ENCODE measurements around the gene PLEKHA7.
"Not testable (repeated sequence)": the region's sequence is repeated elsewhere in the genome, so short reads cannot be mapped to it uniquely, and the experiment has no call there.

Gene PLEKHA7

GRCh38 chr11:16876053-16876752 is 138.0 kb downstream of the PLEKHA7 start:
- Mint-ChIP-seq H3K9me3 (no peaks in the 10 kb centered on the region), H3K4me3 (no peak overlapping the region), H3K27ac (peak overlapping the region; percentile 19), H3K36me3 (no peaks in the 10 kb centered on the region), H3K27me3 (peaks cover 2% of the 10 kb centered on the region), H3K4me1 (no peaks in the 10 kb centered on the region)

DNA sequence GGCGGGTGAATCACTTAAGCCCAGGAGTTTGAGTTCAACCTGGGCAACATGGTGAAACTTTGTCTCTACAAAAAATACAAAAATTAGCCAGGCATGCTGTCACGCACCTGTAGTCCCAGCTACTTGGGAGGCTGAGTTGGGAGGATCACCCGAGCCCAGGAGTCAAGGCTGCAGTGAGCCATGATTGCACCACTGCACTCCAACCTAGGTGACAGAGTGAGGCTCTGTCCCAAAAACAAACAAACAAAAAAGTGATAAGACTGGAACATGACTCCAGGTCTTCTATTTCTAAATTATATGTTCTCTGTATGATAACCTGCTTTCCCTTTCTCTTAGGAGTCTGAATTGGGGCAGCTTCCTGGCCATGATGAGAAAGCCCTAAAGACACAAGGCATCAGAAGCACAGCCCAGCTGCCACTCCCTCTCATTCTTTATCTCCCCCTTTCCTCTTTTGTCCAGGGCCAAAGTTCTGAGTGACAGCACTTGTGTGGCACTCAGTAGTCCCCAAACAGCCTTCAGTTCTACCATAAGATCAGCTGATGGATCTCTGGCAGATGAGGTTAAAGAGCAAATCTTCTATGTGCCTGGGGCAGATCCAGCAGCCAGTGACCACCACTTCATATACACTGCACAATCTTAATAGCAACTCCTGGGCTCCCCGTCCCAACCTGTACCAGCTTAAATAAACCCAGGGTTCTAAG is 139.8 kb downstream of the PLEKHA7 start:
- no peaks in the 10 kb centered on the region for H3K9me3 Mint-ChIP-seq
- no peak overlapping the region for H3K4me3 Mint-ChIP-seq
- H3K36me3 Mint-ChIP-seq: peaks cover under 1% of the 10 kb centered on the region
- no peak overlapping the region for H3K27ac Mint-ChIP-seq
- peaks cover 2% of the 10 kb centered on the region for H3K27me3 Mint-ChIP-seq
- no peaks in the 10 kb centered on the region for H3K4me1 Mint-ChIP-seq

- Mint-ChIP-seq H3K4me3 (no peak overlapping the region), H3K9me3 (no peaks in the 10 kb centered on the region), H3K27ac (no peak overlapping the region), H3K4me1 (no peaks in the 10 kb centered on the region), H3K36me3 (peaks cover 2% of the 10 kb centered on the region), H3K27me3 (peaks cover 2% of the 10 kb centered on the region)
Measured at GRCh38 chr11:16873289-16873688, 140.9 kb downstream of the PLEKHA7 start.

DNA sequence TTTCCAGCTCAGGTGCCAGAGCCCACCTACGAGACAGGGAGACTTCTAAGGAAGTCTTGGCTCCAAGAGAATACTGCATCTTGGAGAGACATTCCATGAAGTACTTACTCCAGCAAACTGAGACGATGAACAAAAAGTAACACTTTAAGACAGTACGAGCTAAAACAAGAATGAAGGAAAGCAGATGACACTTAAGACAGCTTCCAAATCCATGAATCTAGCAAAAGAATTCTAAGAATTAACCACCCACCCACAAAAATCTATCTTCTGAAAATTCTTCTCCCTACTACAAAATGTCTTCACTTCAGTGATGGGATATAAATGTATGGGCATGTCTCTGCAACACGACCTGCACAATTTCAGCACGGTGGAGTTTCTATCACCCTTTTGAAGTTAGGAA is 142.8 kb downstream of the PLEKHA7 start:
- H3K9me3 Mint-ChIP-seq: no peaks in the 10 kb centered on the region
- no peak overlapping the region for H3K27ac Mint-ChIP-seq
- H3K27me3 Mint-ChIP-seq: peaks cover 2% of the 10 kb centered on the region
- H3K36me3 Mint-ChIP-seq: peaks cover 2% of the 10 kb centered on the region
- H3K4me3 Mint-ChIP-seq: no peak overlapping the region
- H3K4me1 Mint-ChIP-seq: peaks cover 7% of the 10 kb centered on the region

DNA sequence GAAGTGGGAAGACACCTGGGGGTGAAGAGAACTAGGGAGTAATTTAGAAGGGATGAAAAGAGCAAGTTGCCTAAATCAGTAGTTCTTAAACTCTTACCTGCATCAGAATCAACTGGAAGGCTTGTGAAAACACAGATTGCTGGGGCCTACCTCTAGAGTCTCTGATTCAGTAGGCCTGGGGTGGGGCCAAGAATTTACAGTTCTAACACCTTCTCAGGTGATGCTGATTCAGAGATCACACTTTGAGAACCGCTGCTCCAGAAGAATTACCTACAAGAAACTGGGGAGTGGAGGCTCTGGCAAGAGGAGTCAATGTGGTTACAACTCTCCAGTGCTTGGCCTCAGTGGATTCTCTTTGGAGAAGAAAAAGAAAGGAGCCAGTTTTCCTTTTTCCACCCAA is 147.1 kb downstream of the PLEKHA7 start:
- H3K27ac Mint-ChIP-seq: no peak overlapping the region
- peaks cover 7% of the 10 kb centered on the region for H3K36me3 Mint-ChIP-seq
- no peaks in the 10 kb centered on the region for H3K9me3 Mint-ChIP-seq
- no peak overlapping the region for H3K4me3 Mint-ChIP-seq
- peaks cover 14% of the 10 kb centered on the region for H3K4me1 Mint-ChIP-seq
- no peaks in the 10 kb centered on the region for H3K27me3 Mint-ChIP-seq

DNA sequence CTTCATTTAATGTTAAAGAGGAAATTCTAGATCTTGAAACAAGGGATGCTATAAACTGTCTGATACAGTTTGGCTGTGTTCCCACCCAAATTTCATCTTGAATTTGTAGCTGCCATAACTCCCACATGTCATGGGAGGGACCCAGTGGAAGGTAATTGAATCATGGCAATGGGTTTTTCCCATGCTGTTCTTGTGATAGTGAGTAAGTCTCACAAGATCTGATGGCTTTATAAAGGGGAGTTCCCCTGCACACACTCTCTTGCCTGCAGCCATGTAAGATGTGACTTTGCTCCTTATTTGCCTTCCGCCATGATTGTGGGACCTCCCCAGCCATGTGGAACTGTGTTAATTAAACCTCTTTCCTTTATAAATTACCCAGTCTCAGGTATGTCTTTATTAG is 149.8 kb downstream of the PLEKHA7 start:
- H3K4me3 Mint-ChIP-seq, H3K9me3 Mint-ChIP-seq, H3K27me3 Mint-ChIP-seq, H3K36me3 Mint-ChIP-seq: not testable (repeated sequence)
- Mint-ChIP-seq H3K27ac (peak overlapping the region; percentile 69), H3K4me1 (peaks cover 14% of the 10 kb centered on the region)

DNA sequence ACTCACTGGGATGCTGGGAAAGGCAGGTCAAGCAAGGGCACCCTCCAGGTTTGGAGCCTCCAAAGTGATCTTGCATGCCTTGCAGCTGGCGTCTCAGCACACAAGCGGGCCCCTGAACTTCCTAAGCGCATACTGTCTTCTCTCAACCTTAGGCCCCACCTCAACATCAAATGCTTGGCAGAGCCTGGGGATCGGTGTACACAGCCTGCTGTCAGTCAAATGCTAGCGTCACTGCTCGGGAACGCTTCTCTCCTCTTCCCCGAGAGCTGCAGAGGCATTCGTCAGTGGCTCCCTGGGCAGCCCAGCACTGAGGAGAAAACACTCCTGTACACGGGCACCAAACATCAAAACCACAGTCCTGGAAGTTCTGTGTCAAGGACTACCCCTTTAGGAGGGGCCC is 150.8 kb downstream of the PLEKHA7 start:
- no peak overlapping the region for H3K4me3 Mint-ChIP-seq
- no peak overlapping the region for H3K27ac Mint-ChIP-seq
- no peaks in the 10 kb centered on the region for H3K27me3 Mint-ChIP-seq
- peaks cover 14% of the 10 kb centered on the region for H3K4me1 Mint-ChIP-seq
- peaks cover 5% of the 10 kb centered on the region for H3K36me3 Mint-ChIP-seq
- no peaks in the 10 kb centered on the region for H3K9me3 Mint-ChIP-seq

- no peaks in the 10 kb centered on the region for H3K9me3 Mint-ChIP-seq
- H3K27me3 Mint-ChIP-seq: no peaks in the 10 kb centered on the region
- peaks cover 5% of the 10 kb centered on the region for H3K36me3 Mint-ChIP-seq
- no peak overlapping the region for H3K4me3 Mint-ChIP-seq
- H3K27ac Mint-ChIP-seq: no peak overlapping the region
- H3K4me1 Mint-ChIP-seq: peaks cover 12% of the 10 kb centered on the region
Measured at GRCh38 chr11:16862726-16863125, 151.5 kb downstream of the PLEKHA7 start.

DNA sequence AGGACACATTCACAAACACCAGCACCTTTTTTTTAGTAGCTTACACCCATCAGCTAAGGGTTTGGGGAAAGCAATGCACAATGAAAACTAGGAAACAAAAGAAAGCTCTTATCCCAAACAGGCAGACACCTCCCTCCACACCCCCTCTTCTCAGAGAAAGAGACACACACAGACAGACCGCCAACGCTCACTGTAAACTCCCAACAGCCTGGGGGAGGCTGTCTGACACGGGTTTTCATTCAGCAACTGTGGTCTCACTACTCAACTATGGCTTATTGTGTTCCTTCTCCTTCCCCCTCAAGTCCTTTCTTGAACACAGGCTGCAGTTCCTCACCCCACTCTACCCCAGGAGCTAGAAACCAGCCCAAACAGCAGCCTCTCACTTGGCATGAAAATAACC is 152.4 kb downstream of the PLEKHA7 start:
- Mint-ChIP-seq H3K27ac (no peak overlapping the region), H3K27me3 (no peaks in the 10 kb centered on the region), H3K36me3 (peaks cover 5% of the 10 kb centered on the region)

GRCh38 chr11:16860617-16861016 is 153.6 kb downstream of the PLEKHA7 start:
- H3K27me3 Mint-ChIP-seq: no peaks in the 10 kb centered on the region
- no peak overlapping the region for H3K27ac Mint-ChIP-seq
- peaks cover 7% of the 10 kb centered on the region for H3K4me1 Mint-ChIP-seq
- H3K36me3 Mint-ChIP-seq: peaks cover 5% of the 10 kb centered on the region
- no peaks in the 10 kb centered on the region for H3K9me3 Mint-ChIP-seq
- no peak overlapping the region for H3K4me3 Mint-ChIP-seq

More for the DNA sequence above, 152.4 kb downstream of the PLEKHA7 start:
- Mint-ChIP-seq H3K4me3 (no peak overlapping the region), H3K9me3 (no peaks in the 10 kb centered on the region), H3K4me1 (peaks cover 9% of the 10 kb centered on the region)

DNA sequence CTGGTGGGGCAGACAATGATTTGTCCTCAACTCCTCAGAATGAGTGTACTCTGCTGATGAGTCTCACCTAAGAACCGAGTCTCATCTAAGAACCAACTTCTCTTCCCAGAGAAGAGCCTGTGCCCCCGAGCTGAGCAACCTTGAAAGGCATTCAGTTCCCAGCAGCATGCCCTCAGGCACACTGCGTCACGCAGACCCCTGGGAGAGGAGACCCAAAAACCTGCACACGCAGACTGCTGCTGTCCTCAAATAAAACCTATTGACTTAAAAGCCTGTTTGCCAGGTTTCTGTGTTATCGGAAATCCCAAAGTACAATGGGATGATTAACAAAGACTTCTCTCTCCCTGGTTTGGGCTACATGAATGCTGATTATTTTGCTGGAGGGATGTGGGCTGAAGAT is 154.6 kb downstream of the PLEKHA7 start:
- no peaks in the 10 kb centered on the region for H3K27me3 Mint-ChIP-seq
- peaks cover 2% of the 10 kb centered on the region for H3K4me1 Mint-ChIP-seq
- H3K36me3 Mint-ChIP-seq: peaks cover 1% of the 10 kb centered on the region
- H3K27ac Mint-ChIP-seq: no peak overlapping the region
- H3K9me3 Mint-ChIP-seq: no peaks in the 10 kb centered on the region
- H3K4me3 Mint-ChIP-seq: no peak overlapping the region

- Mint-ChIP-seq H3K27me3 (no peaks in the 10 kb centered on the region), H3K36me3 (no peaks in the 10 kb centered on the region), H3K9me3 (no peaks in the 10 kb centered on the region), H3K4me1 (no peaks in the 10 kb centered on the region), H3K4me3 (no peak overlapping the region), H3K27ac (no peak overlapping the region)
Measured at GRCh38 chr11:16857186-16857585, 157.0 kb downstream of the PLEKHA7 start.

GRCh38 chr11:16856022-16856471 is 158.2 kb downstream of the PLEKHA7 start:
- Mint-ChIP-seq H3K4me3 (no peak overlapping the region), H3K27me3 (no peaks in the 10 kb centered on the region), H3K9me3 (no peaks in the 10 kb centered on the region), H3K4me1 (no peaks in the 10 kb centered on the region), H3K27ac (no peak overlapping the region), H3K36me3 (no peaks in the 10 kb centered on the region)

GRCh38 chr11:16854979-16855378 is 159.2 kb downstream of the PLEKHA7 start:
- no peaks in the 10 kb centered on the region for H3K36me3 Mint-ChIP-seq
- no peaks in the 10 kb centered on the region for H3K27me3 Mint-ChIP-seq
- no peak overlapping the region for H3K4me3 Mint-ChIP-seq
- no peaks in the 10 kb centered on the region for H3K9me3 Mint-ChIP-seq
- no peak overlapping the region for H3K27ac Mint-ChIP-seq
- no peaks in the 10 kb centered on the region for H3K4me1 Mint-ChIP-seq

- Mint-ChIP-seq H3K27ac (no peak overlapping the region), H3K4me1 (no peaks in the 10 kb centered on the region), H3K9me3 (no peaks in the 10 kb centered on the region), H3K27me3 (no peaks in the 10 kb centered on the region), H3K4me3 (no peak overlapping the region), H3K36me3 (no peaks in the 10 kb centered on the region)
Measured at GRCh38 chr11:16853859-16854258, 160.4 kb downstream of the PLEKHA7 start.

- no peaks in the 10 kb centered on the region for H3K36me3 Mint-ChIP-seq
- peak overlapping the region; percentile 43 for H3K27ac Mint-ChIP-seq
- no peak overlapping the region for H3K4me3 Mint-ChIP-seq
- no peaks in the 10 kb centered on the region for H3K9me3 Mint-ChIP-seq
- H3K4me1 Mint-ChIP-seq: no peaks in the 10 kb centered on the region
- no peaks in the 10 kb centered on the region for H3K27me3 Mint-ChIP-seq
Measured at GRCh38 chr11:16853266-16853665, 160.9 kb downstream of the PLEKHA7 start.
